ENCODE data around the gene CMIP. TPM values are rescaled to one million over a fixed set of nuclear protein-coding genes. Genes with fewer than 3 reads are reported as not detected.
A peak's percentile ranks its signal among the peaks of the same experiment; 100 is the strongest.
"Not testable (repeated sequence)": the region's sequence is repeated elsewhere in the genome, so short reads cannot be mapped to it uniquely, and the experiment has no call there.

The CMIP gene
- total RNA-seq, 2 experiments from 2014 or later = 65.4 to 76.7 TPM

- Mint-ChIP-seq H3K36me3 (peaks cover 33% of the 10 kb centered on the region), H3K27ac (peak overlapping the region; percentile 86), H3K4me1 (peaks cover 63% of the 10 kb centered on the region), H3K27me3 (no peaks in the 10 kb centered on the region), H3K4me3 (peak overlapping the region; percentile 53), H3K9me3 (no peaks in the 10 kb centered on the region)
- POLR2A ChIA-PET = interaction anchor here (0.9 to 2.7 kb wide), 6 partner anchors 13 to 76 kb away, joined by 3 to 15 read pairs (median 3); partner anchors contain the start of gene CMIP
- DNase-seq = peak; percentile 86
- peak; percentile 85 for ATAC-seq (ENCODE audit: low read depth)
Observed at GRCh38 chr16:81521141-81521626, 76.6 kb downstream of the CMIP start.

- DNase-seq = no peak
- H3K36me3 Mint-ChIP-seq = peaks cover 33% of the 10 kb centered on the region
- POLR2A ChIA-PET = interaction anchor here (0.9 to 2.7 kb wide), 4 partner anchors 14 to 77 kb away, joined by 3 to 15 read pairs (median 7); partner anchors contain the start of gene CMIP
- peaks cover 71% of the 10 kb centered on the region for H3K4me1 Mint-ChIP-seq
- H3K27ac Mint-ChIP-seq = peak overlapping the region; percentile 86
- no peak for ATAC-seq (ENCODE audit: low read depth)
- no peaks in the 10 kb centered on the region for H3K27me3 Mint-ChIP-seq
- peak overlapping the region; percentile 53 for H3K4me3 Mint-ChIP-seq
- no peaks in the 10 kb centered on the region for H3K9me3 Mint-ChIP-seq
Observed at GRCh38 chr16:81522108-81522701, 77.6 kb downstream of the CMIP start.

- peak overlapping the region; percentile 86 for H3K27ac Mint-ChIP-seq
- ATAC-seq (ENCODE audit: low read depth); H3K9me3 Mint-ChIP-seq; POLR2A ChIA-PET; DNase-seq; H3K27me3 Mint-ChIP-seq: not testable (repeated sequence)
- H3K4me1 Mint-ChIP-seq = peaks cover 77% of the 10 kb centered on the region
- peak overlapping the region; percentile 36 for H3K4me3 Mint-ChIP-seq
- H3K36me3 Mint-ChIP-seq = peaks cover 32% of the 10 kb centered on the region
Observed at GRCh38 chr16:81522851-81523250, 78.2 kb downstream of the CMIP start.

- no peak for DNase-seq
- Mint-ChIP-seq H3K9me3 (no peaks in the 10 kb centered on the region), H3K36me3 (peaks cover 31% of the 10 kb centered on the region), H3K27me3 (no peaks in the 10 kb centered on the region), H3K27ac (peak overlapping the region; percentile 43), H3K4me1 (peaks cover 83% of the 10 kb centered on the region), H3K4me3 (peak overlapping the region; percentile 43)
- POLR2A ChIA-PET = no interaction called here
- ATAC-seq (ENCODE audit: low read depth) = no peak
Observed at GRCh38 chr16:81523387-81524115, 78.9 kb downstream of the CMIP start.

- ATAC-seq (ENCODE audit: low read depth) = no peak
- peaks cover 89% of the 10 kb centered on the region for H3K4me1 Mint-ChIP-seq
- no peak for DNase-seq
- H3K27ac Mint-ChIP-seq = peak overlapping the region; percentile 28
- H3K4me3 Mint-ChIP-seq = no peak overlapping the region
- H3K9me3 Mint-ChIP-seq = no peaks in the 10 kb centered on the region
- peaks cover 31% of the 10 kb centered on the region for H3K36me3 Mint-ChIP-seq
- POLR2A ChIA-PET = interaction anchor here (0.7 kb wide), 2 partner anchors 12 to 819 kb away, joined by 3 read pairs; no protein-coding TSS in a partner anchor
- H3K27me3 Mint-ChIP-seq = no peaks in the 10 kb centered on the region
Observed at GRCh38 chr16:81524382-81524781, 79.8 kb downstream of the CMIP start.

GRCh38 chr16:81524885-81525284, 80.3 kb downstream of the CMIP start:
- POLR2A ChIA-PET = interaction anchor here (0.7 kb wide), 1 partner anchor 12 kb away, joined by 3 read pairs; no protein-coding TSS in a partner anchor
- H3K27me3 Mint-ChIP-seq; H3K9me3 Mint-ChIP-seq; ATAC-seq (ENCODE audit: low read depth); H3K4me3 Mint-ChIP-seq; DNase-seq; H3K27ac Mint-ChIP-seq: not testable (repeated sequence)
- Mint-ChIP-seq H3K4me1 (peaks cover 88% of the 10 kb centered on the region), H3K36me3 (peaks cover 31% of the 10 kb centered on the region)

- peaks cover 31% of the 10 kb centered on the region for H3K36me3 Mint-ChIP-seq
- ATAC-seq (ENCODE audit: low read depth) (no peak), DNase-seq (no peak)
- H3K4me3 Mint-ChIP-seq = no peak overlapping the region
- H3K4me1 Mint-ChIP-seq = peaks cover 82% of the 10 kb centered on the region
- H3K27me3 Mint-ChIP-seq = no peaks in the 10 kb centered on the region
- H3K27ac Mint-ChIP-seq = no peak overlapping the region
- POLR2A ChIA-PET = no interaction called here
- H3K9me3 Mint-ChIP-seq = no peaks in the 10 kb centered on the region
Observed at GRCh38 chr16:81526199-81526598, 81.6 kb downstream of the CMIP start.

- no peak for DNase-seq
- POLR2A ChIA-PET = no interaction called here
- no peak for ATAC-seq (ENCODE audit: low read depth)
- Mint-ChIP-seq H3K36me3 (peaks cover 31% of the 10 kb centered on the region), H3K27me3 (no peaks in the 10 kb centered on the region), H3K4me1 (peaks cover 74% of the 10 kb centered on the region), H3K4me3 (peak overlapping the region; percentile 60), H3K27ac (peak overlapping the region; percentile 66), H3K9me3 (no peaks in the 10 kb centered on the region)
Observed at GRCh38 chr16:81526935-81527334, 82.3 kb downstream of the CMIP start.

- no peaks in the 10 kb centered on the region for H3K27me3 Mint-ChIP-seq
- H3K9me3 Mint-ChIP-seq = no peaks in the 10 kb centered on the region
- H3K4me1 Mint-ChIP-seq = peaks cover 68% of the 10 kb centered on the region
- DNase-seq = no peak
- H3K4me3 Mint-ChIP-seq = no peak overlapping the region
- ATAC-seq (ENCODE audit: low read depth) = no peak
- no peak overlapping the region for H3K27ac Mint-ChIP-seq
- POLR2A ChIA-PET = no interaction called here
- H3K36me3 Mint-ChIP-seq = peaks cover 27% of the 10 kb centered on the region
Observed at GRCh38 chr16:81527477-81528178, 83.0 kb downstream of the CMIP start.

GRCh38 chr16:81528256-81528655, 83.6 kb downstream of the CMIP start:
- peaks cover 66% of the 10 kb centered on the region for H3K4me1 Mint-ChIP-seq
- POLR2A ChIA-PET = no interaction called here
- DNase-seq (no peak), ATAC-seq (ENCODE audit: low read depth) (peak; percentile 50)
- H3K27ac Mint-ChIP-seq = no peak overlapping the region
- no peaks in the 10 kb centered on the region for H3K27me3 Mint-ChIP-seq
- H3K4me3 Mint-ChIP-seq = peak overlapping the region; percentile 18
- H3K9me3 Mint-ChIP-seq = no peaks in the 10 kb centered on the region
- peaks cover 24% of the 10 kb centered on the region for H3K36me3 Mint-ChIP-seq

GRCh38 chr16:81530296-81530721, 85.7 kb downstream of the CMIP start:
- no peaks in the 10 kb centered on the region for H3K9me3 Mint-ChIP-seq
- peaks cover 15% of the 10 kb centered on the region for H3K36me3 Mint-ChIP-seq
- peaks cover 50% of the 10 kb centered on the region for H3K4me1 Mint-ChIP-seq
- H3K27me3 Mint-ChIP-seq = no peaks in the 10 kb centered on the region
- H3K4me3 Mint-ChIP-seq = no peak overlapping the region
- no peak overlapping the region for H3K27ac Mint-ChIP-seq
- no peak for ATAC-seq (ENCODE audit: low read depth)
- no peak for DNase-seq
- POLR2A ChIA-PET = no interaction called here

GRCh38 chr16:81530814-81531213, 86.2 kb downstream of the CMIP start:
- Mint-ChIP-seq H3K4me3 (no peak overlapping the region), H3K36me3 (peaks cover 12% of the 10 kb centered on the region), H3K27me3 (no peaks in the 10 kb centered on the region), H3K9me3 (no peaks in the 10 kb centered on the region), H3K4me1 (peaks cover 46% of the 10 kb centered on the region), H3K27ac (no peak overlapping the region)
- DNase-seq (no peak), ATAC-seq (ENCODE audit: low read depth) (no peak)
- POLR2A ChIA-PET = no interaction called here

GRCh38 chr16:81531419-81531821, 86.8 kb downstream of the CMIP start:
- H3K27me3 Mint-ChIP-seq = no peaks in the 10 kb centered on the region
- H3K9me3 Mint-ChIP-seq = no peaks in the 10 kb centered on the region
- no peak for DNase-seq
- POLR2A ChIA-PET = no interaction called here
- peaks cover 40% of the 10 kb centered on the region for H3K4me1 Mint-ChIP-seq
- no peak for ATAC-seq (ENCODE audit: low read depth)
- H3K27ac Mint-ChIP-seq = no peak overlapping the region
- H3K36me3 Mint-ChIP-seq = peaks cover 12% of the 10 kb centered on the region
- no peak overlapping the region for H3K4me3 Mint-ChIP-seq
